Muscle of leg (tissue), 11 donors: Measurements from ENCODE around the gene NEURL1B. TPM values are rescaled to one million over a fixed set of nuclear protein-coding genes. Genes with fewer than 3 reads are reported as not detected.

Experiments
- DNase-seq: peaks from one replicate; pipeline ENCODE4 v3.0.0; 2013
- H3K27ac ChIP-seq: one replicate; pipeline ENCODE4 v1.5.1; 2013; ENCODE audit warnings: mild to moderate bottlenecking, low read length, control low read depth
- H3K27me3 ChIP-seq: one replicate; pipeline ENCODE4 v1.6.1; 2013; ENCODE audit warnings: low read length; ENCODE audit not compliant: control insufficient read depth, insufficient read depth
- H3K36me3 ChIP-seq: one replicate; pipeline ENCODE4 v1.6.1; 2013; ENCODE audit warnings: low read length; ENCODE audit not compliant: control insufficient read depth, insufficient read depth
- H3K4me1 ChIP-seq: one replicate; pipeline ENCODE4 v1.6.1; 2013; ENCODE audit warnings: low read length; ENCODE audit not compliant: control insufficient read depth, insufficient read depth
- H3K4me3 ChIP-seq: one replicate; pipeline ENCODE4 v1.5.1; 2013; ENCODE audit warnings: low read length, control low read depth
- H3K9me3 ChIP-seq: replicated peaks from 2 replicates; pipeline ENCODE4 v1.6.1; 2013; ENCODE audit warnings: low read depth, low read length; ENCODE audit not compliant: control insufficient read depth
- WGBS: methylation state at CpG from one replicate; pipeline ENCODE4 v1.1.5; 2013; ENCODE audit warnings: missing lambda C conversion rate; ENCODE audit not compliant: insufficient coverage; 5-methylcytosine and 5-hydroxymethylcytosine counted together
- polyA plus RNA-seq, 8 donors: library from polyadenylated mRNA; unstranded; fragments of 120-200 nt; gene quantifications; one replicate each; pipeline versions ENCODE4 v1.2.1 to v1.2.3, GENCODE V29; 2013; ENCODE audit warnings: inconsistent platforms in 1 of 8, low replicate concordance in 1 of 8; ENCODE audit not compliant: insufficient read length in 8 of 8, insufficient read depth in 1 of 8
- total RNA-seq: library from RNA; stranded (reverse); fragments of 120-200 nt; gene quantifications from one replicate; pipeline ENCODE4 v1.2.4, GENCODE V29; 2013

The NEURL1B gene
- total and polyA plus RNA-seq, 9 donors: 27.3 to 45.2 (median 36.2) TPM

DNA sequence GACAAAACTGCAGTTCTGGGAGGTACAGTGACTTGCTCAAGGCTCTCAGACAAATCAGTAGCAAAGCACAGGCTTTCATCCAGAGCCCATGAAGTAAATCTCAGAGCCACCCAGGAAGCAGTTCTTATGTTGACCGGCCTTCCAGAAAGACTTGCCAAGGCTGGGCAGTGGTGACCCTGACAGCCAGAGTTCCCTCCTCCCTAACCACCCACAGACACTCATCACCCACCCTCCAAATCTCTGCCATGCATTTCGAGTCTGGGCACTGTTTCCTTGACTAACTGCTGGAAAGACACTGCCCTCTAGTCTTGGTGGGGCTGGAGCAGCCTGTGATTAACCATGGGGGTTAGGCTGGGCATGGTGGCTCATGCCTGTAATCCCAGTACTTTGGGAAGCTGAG is 21.5 kb downstream of the NEURL1B start:
- WGBS: 70% methylated on average over 2 of the region's 2 CpGs
- DNase-seq: no peak
- Histone ChIP-seq H3K4me3 (no peak overlapping the region), H3K9me3 (no peaks in the 10 kb centered on the region), H3K27ac (no peak overlapping the region), H3K27me3 (no peaks in the 10 kb centered on the region), H3K36me3 (peaks cover 18% of the 10 kb centered on the region), H3K4me1 (peaks cover 55% of the 10 kb centered on the region)

DNA sequence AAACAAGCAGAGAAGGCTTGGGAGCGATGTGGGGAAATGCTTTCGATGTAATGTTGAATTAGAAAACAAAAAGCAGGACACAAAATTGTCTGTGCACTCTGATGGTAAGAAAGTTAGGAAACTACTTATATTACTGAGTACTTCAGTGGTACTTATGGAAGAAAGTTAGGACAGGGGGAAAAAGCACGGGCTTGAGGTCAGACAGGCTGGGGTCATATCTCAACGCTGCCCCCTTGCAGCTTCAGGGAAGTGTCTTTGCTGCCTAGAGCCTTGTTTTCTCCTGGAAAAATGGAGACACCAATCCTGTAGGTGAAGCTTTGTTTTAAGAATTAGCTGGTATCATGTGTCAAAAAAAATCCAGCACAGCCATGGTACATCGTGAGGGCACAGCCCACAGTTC is 23.0 kb downstream of the NEURL1B start:
- Histone ChIP-seq H3K36me3 (peaks cover 10% of the 10 kb centered on the region), H3K9me3 (no peaks in the 10 kb centered on the region), H3K4me1 (peaks cover 60% of the 10 kb centered on the region), H3K27me3 (no peaks in the 10 kb centered on the region), H3K4me3 (no peak overlapping the region), H3K27ac (no peak overlapping the region)
- 61% methylated on average over 5 of the region's 5 CpGs for WGBS
- DNase-seq: no peak

DNA sequence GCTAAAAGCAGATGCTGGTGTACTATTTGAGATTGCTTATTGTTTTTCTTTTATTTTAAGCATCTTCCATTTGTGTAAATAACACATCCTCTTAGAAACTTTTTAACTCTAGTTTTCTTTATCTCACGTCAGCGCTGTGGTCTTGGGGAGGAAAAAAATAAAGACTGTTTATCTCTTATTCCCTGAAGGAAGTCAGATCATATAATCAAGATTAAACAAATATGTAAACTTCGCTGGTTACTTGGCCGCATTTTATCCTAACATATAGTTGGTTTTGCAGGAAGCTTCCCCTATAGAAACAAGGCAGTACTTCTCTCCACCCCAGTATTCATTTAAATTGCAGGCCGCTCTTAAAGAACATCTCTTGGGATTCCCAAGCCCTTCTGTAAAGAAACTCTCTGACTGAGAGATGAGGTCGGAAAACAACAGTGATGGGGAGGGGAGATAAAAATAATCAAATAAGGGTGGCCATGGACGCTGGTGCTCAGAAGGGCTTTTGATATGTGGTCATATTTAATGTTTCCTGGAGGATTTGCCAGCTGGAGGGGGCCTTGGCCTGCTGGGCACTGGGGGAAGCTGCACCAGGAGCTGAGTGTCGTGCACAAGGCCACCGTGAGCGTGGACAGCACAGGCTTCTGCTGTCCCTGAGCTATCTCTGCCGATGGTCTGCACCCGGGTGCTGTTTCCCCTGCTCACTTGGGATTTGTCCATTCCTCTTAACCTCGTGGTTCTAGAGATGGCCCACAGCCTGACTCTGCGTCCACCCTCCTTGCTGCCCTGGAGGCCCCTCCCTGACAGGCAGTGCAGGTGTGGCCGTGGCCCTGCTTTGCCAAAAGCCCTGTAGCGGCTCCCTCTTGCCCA is 23.8 kb downstream of the NEURL1B start:
- no peak for DNase-seq
- Histone ChIP-seq H3K4me1 (peaks cover 54% of the 10 kb centered on the region), H3K4me3 (no peak overlapping the region), H3K27ac (no peak overlapping the region), H3K36me3 (peaks cover 10% of the 10 kb centered on the region), H3K27me3 (no peaks in the 10 kb centered on the region), H3K9me3 (no peaks in the 10 kb centered on the region)
- 62% methylated on average over 11 of the region's 16 CpGs for WGBS

DNA sequence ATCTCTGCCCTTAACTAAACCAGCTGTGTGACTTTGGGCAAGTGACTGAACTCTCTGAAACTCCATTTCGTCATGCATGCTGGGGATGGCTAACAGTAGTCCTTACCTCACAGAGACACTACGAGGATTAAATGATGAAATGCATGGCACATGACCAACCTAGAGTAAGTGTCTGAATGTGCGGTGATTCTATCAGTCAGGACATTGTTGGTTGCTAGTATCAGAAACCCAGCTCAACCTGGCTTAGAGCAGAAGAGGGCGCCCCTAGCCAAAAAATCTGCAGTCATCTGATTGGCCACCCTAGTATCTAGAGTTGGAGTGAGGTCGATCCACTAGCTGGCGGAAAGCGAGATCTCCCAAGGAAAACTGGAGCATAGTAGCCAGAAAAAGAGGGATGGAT is 25.2 kb downstream of the NEURL1B start:
- peaks cover 40% of the 10 kb centered on the region for H3K4me1 ChIP-seq
- DNase-seq: no peak
- H3K27me3 ChIP-seq: no peaks in the 10 kb centered on the region
- no peak overlapping the region for H3K27ac ChIP-seq
- no peaks in the 10 kb centered on the region for H3K9me3 ChIP-seq
- peaks cover 20% of the 10 kb centered on the region for H3K36me3 ChIP-seq
- H3K4me3 ChIP-seq: no peak overlapping the region
- 83% methylated on average over 6 of the region's 7 CpGs for WGBS

DNA sequence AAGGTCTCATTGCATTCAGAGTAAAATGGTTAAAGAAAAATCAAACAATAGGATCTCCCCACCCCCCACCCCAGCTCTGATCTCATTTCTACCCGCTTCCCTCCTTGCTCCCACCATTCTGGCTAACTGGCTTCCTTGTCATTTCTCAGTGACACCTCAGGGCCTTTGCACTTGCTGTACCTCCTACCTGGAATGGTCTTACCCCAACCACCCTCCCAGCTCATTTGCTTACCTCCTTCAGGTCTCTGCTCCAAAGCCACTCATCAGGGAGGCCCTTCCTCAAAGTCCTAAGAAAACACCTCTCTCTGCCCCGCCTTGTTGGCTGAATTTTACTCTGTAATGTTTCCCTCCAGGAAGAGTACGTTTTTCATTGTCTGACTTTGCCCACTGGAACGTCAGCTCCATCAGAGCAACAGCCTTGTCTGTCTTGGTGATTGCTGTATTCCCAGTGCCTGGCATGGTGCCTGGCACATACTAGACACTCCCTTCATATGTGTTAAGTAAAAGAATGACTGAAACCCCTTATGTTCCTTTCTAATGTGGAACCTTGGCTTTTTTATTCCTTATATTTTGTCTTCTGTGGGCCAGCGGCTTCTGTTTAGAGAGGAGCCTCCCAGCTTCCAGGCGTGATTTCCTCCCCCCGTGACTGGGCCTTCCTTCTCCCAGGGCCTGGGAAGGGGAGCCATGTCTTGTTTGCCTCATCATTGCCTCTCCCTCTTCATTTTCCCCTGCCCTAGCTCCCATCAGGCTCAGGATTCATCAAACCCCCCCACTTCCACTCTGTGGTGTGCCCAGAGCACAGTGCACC is 26.9 kb downstream of the NEURL1B start:
- WGBS: 59% methylated on average over 4 of the region's 7 CpGs
- Histone ChIP-seq H3K4me1 (peaks cover 35% of the 10 kb centered on the region), H3K4me3 (no peak overlapping the region), H3K36me3 (peaks cover 27% of the 10 kb centered on the region), H3K27me3 (no peaks in the 10 kb centered on the region), H3K9me3 (no peaks in the 10 kb centered on the region), H3K27ac (peak overlapping the region; percentile 83)
- DNase-seq: peak; percentile 39

DNA sequence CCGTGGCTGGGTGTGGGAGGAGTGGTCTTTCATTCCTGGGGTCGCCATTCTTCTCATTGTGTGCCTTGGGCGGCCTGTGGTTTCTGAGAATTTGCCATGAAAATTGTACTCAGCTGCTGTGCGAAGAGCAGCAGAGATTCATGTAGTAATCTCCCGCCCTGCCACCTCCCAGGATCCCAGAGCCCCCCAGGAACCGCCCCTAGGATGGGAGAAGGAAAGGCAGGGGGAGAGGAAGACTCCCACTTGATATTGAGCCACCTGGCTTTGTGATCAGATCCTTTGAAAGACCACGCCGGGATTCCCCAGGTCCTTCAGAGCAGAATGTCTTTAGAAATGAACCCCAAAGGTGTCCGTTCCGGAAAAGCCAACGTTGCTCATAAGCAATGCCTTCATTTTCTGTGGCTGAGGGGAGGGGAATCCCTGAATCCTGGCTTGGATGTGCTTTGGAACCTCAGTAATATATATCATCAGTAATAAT is 27.6 kb downstream of the NEURL1B start:
- WGBS: 32% methylated on average over 6 of the region's 11 CpGs
- Histone ChIP-seq H3K27me3 (no peaks in the 10 kb centered on the region), H3K9me3 (no peaks in the 10 kb centered on the region), H3K27ac (peak overlapping the region; percentile 83), H3K4me3 (no peak overlapping the region), H3K4me1 (peaks cover 35% of the 10 kb centered on the region), H3K36me3 (peaks cover 30% of the 10 kb centered on the region)
- DNase-seq: peak; percentile 87

DNA sequence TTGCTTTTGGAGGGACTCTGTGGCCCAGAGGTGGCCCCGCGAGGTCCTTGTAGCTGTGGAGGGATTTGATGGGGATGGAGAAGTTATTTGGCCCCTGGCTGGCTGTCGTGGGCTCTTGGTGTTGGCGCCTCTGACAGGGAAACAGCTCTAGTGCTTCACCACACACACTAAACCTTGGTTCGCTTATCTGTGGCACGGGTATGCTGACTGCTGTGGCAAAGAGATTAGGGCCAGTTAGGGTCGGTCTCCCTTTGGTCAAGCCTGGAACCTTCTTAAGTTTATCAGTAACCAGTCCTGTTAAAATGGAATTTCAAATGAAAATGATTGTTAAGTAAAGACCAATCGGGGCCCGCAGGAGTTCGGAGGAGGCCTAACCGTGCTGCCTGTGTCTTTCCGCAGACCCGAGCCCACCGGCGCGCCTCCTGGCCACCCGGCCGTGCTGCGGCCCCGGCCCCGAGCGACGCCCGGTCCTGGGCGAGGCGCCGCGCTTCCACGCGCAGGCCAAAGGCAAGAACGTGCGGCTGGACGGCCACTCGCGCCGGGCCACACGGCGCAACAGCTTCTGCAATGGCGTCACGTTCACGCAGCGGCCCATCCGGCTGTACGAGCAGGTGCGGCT is 28.4 kb downstream of the NEURL1B start:
- no peaks in the 10 kb centered on the region for H3K27me3 ChIP-seq
- H3K4me1 ChIP-seq: peaks cover 30% of the 10 kb centered on the region
- no peak for DNase-seq
- H3K4me3 ChIP-seq: no peak overlapping the region
- 70% methylated on average over 40 of the region's 45 CpGs for WGBS
- no peaks in the 10 kb centered on the region for H3K9me3 ChIP-seq
- peaks cover 32% of the 10 kb centered on the region for H3K36me3 ChIP-seq
- H3K27ac ChIP-seq: peak overlapping the region; percentile 83

DNA sequence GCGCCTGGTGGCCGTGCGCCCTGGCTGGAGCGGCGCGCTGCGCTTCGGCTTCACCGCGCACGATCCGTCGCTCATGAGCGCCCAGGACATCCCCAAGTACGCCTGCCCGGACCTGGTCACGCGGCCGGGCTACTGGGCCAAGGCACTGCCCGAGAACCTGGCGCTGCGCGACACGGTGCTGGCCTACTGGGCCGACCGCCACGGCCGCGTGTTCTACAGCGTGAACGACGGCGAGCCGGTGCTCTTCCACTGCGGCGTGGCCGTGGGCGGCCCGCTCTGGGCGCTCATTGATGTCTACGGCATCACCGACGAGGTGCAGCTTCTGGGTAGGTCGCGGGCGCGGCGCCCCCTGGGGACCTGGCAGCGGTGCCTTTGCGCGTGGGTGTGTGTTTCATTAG is 28.9 kb downstream of the NEURL1B start:
- 76% methylated on average over 41 of the region's 51 CpGs for WGBS
- Histone ChIP-seq H3K27ac (no peak overlapping the region), H3K9me3 (no peaks in the 10 kb centered on the region), H3K36me3 (peaks cover 33% of the 10 kb centered on the region), H3K4me1 (peaks cover 28% of the 10 kb centered on the region), H3K27me3 (no peaks in the 10 kb centered on the region), H3K4me3 (no peak overlapping the region)
- no peak for DNase-seq

DNA sequence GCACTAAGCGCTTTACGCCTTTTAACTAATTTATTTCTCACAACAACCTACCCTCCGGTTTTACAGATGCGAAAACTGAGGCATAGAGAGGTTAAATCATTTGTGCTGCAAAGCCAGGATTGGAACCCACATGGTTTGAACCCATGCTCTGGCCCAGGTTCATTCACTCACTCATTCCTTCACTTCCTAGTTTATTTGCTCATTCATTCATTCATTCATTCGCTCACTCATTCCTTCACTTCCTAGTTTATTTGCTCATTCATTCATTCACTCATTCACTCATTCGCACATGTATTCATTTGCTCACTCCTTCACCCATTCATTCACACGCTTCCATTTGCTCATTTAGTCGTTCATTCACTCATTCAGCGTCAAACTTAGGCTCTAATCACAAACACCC is 29.4 kb downstream of the NEURL1B start:
- no peak for DNase-seq
- H3K4me3 ChIP-seq: no peak overlapping the region
- no peak overlapping the region for H3K27ac ChIP-seq
- no peaks in the 10 kb centered on the region for H3K27me3 ChIP-seq
- H3K36me3 ChIP-seq: peaks cover 37% of the 10 kb centered on the region
- WGBS: 97% methylated on average over 5 of the region's 9 CpGs
- H3K4me1 ChIP-seq: peaks cover 24% of the 10 kb centered on the region
- no peaks in the 10 kb centered on the region for H3K9me3 ChIP-seq

DNA sequence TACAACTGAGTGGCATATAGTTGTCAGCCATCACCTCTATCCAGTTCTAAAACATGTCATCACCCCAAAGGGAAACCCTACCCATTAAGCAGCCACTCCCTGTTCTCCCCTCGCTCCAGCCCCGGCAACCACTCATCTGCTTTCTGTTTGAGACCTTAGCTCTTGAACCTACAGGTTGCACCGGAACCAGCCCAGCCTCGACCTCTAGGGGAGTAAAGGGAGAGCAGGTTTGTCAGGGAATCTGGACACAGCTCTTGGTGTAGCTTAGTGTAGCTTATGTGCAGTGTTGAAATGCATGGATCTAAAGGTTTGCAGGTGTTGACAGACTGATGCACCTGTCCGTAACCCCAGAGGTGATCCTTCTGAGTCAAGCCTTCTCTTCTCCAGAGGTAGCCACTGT is 30.0 kb downstream of the NEURL1B start:
- 100% methylated on average over 1 of the region's 5 CpGs for WGBS
- H3K36me3 ChIP-seq: peaks cover 41% of the 10 kb centered on the region
- no peak overlapping the region for H3K4me3 ChIP-seq
- no peak for DNase-seq
- H3K9me3 ChIP-seq: no peaks in the 10 kb centered on the region
- H3K27me3 ChIP-seq: no peaks in the 10 kb centered on the region
- H3K27ac ChIP-seq: no peak overlapping the region
- peaks cover 19% of the 10 kb centered on the region for H3K4me1 ChIP-seq
